K562 (cell line): ENCODE measurements around the gene SLC49A4. TPM values are rescaled to one million over a fixed set of nuclear protein-coding genes. Genes with fewer than 3 reads are reported as not detected.

Source experiments
- ATAC-seq: fragments of 200-7000 bp; cut with Tn5 transposase; 3 replicates; pipeline ENCODE4 v1.9.1; 2020; ENCODE audit warnings: moderate library complexity
- BruUV-seq: library from RNA; stranded (reverse); fragments of 400-500 nt; replicated peaks from 2 replicates; lab custom pipeline; 2021; lab: Mats Ljungman, UMichigan
- CTCF ChIA-PET: fragments of 300-600 bp; formaldehyde crosslinking; extraction: SDS; loops from one replicate; lab custom pipeline; 2021; ENCODE audit warnings: low intra/inter-chr PET ratio; lab: Yijun Ruan, JAX
- POLR2A ChIA-PET: fragments of 300-600, 350-650 bp; sonication (Branson Sonifier 250); formaldehyde crosslinking; extraction: SDS; loops from one replicate; lab custom pipeline; 2021; ENCODE audit warnings: antibody characterized with exemption, inconsistent platforms; lab: Yijun Ruan, JAX
- DNase-seq, 4 experiments: peaks; one replicate each; pipeline versions ENCODE4 v3.0.0 to v3.0.0-alpha.2; 2011 to 2018; ENCODE audit warnings: low spot score in 3 of 4, mixed read lengths in 3 of 4; ENCODE audit errors: extremely low read depth in 1 of 4
- FAIRE-seq: peaks from 2 replicates; lab custom pipeline; 2011; peaks lifted over from hg19 to GRCh38; lab: Jason Lieb, UNC
- H2AFZ ChIP-seq: 2 replicates; pipeline ENCODE4 v1.6.0; 2011; ENCODE audit warnings: low read depth, low read length, control low read depth, inconsistent platforms
- H3K27ac ChIP-seq: fragments of 200-600 bp; 3 replicates; pipeline ENCODE4 v1.8.0; 2011; ENCODE audit warnings: low read depth, mild to moderate bottlenecking, control low read depth, inconsistent platforms, low read length, moderate library complexity, mixed read lengths; ENCODE audit errors: extremely low read depth
- H3K27me3 ChIP-seq, 2 experiments: fragments of 300-600 bp in 1 of 2; 2 replicates in 1 of 2; 3 replicates in 1 of 2; pipeline versions ENCODE4 v1.6.0 to v1.8.0; 2011; ENCODE audit warnings: inconsistent platforms in 2 of 2, low read length in 2 of 2, mild to moderate bottlenecking in 1 of 2, mixed read lengths in 1 of 2, moderate library complexity in 1 of 2; ENCODE audit not compliant: control insufficient read depth in 2 of 2, insufficient read depth in 2 of 2
- H3K36me3 ChIP-seq: fragments of 300-600 bp; 3 replicates; pipeline ENCODE4 v1.8.0; 2011; ENCODE audit warnings: mild to moderate bottlenecking, low read length, inconsistent platforms; ENCODE audit not compliant: control insufficient read depth, insufficient read depth
- H3K4me1 ChIP-seq, 2 experiments: fragments of 200-600 bp in 1 of 2; replicated peaks in 1 of 2; 2 replicates in 1 of 2; 3 replicates in 1 of 2; pipeline versions ENCODE4 v1.5.1 to v1.8.0; 2011; ENCODE audit warnings: inconsistent platforms in 2 of 2, low read length in 2 of 2, mild to moderate bottlenecking in 1 of 2, mixed read lengths in 1 of 2, moderate library complexity in 1 of 2; ENCODE audit not compliant: control insufficient read depth in 2 of 2, insufficient read depth in 2 of 2
- H3K4me2 ChIP-seq: 2 replicates; pipeline ENCODE4 v1.6.1; 2011; ENCODE audit warnings: low read length, control low read depth, inconsistent platforms, mixed read lengths; ENCODE audit not compliant: insufficient read depth
- H3K4me3 ChIP-seq: fragments of 200-600 bp; sonication (generic), shearing (Covaris generic); 2 replicates; pipeline ENCODE4 v1.5.1; 2016; ENCODE audit warnings: control low read depth, inconsistent platforms
- H3K79me2 ChIP-seq: fragments of 200-600 bp; 3 replicates; pipeline ENCODE4 v1.8.0; 2011; ENCODE audit warnings: low read length, inconsistent platforms; ENCODE audit not compliant: control insufficient read depth, insufficient read depth
- H3K9ac ChIP-seq, 2 experiments: 2 replicates each; pipeline versions ENCODE4 v1.6.0 to v1.6.1; 2011; ENCODE audit warnings: low read depth in 2 of 2, low read length in 2 of 2, control low read depth in 1 of 2, inconsistent platforms in 1 of 2, mild to moderate bottlenecking in 1 of 2, mixed read lengths in 1 of 2; ENCODE audit not compliant: insufficient read depth in 1 of 2
- H3K9me1 ChIP-seq: one replicate; pipeline ENCODE4 v1.6.0; 2011; ENCODE audit warnings: inconsistent platforms, mild to moderate bottlenecking, low read length, moderate library complexity; ENCODE audit not compliant: control insufficient read depth, insufficient read depth
- H3K9me3 ChIP-seq: replicated peaks from 2 replicates; pipeline ENCODE4 v1.5.1; 2011; ENCODE audit warnings: low read depth, low read length, inconsistent platforms; ENCODE audit not compliant: control insufficient read depth, insufficient read depth
- H4K20me1 ChIP-seq: replicated peaks from 2 replicates; pipeline ENCODE4 v1.6.1; 2011; ENCODE audit warnings: low read length, inconsistent platforms, mixed read lengths; ENCODE audit not compliant: control insufficient read depth, insufficient read depth
- ADNP ChIP-seq: fragments of 200-800 bp; sonication (Bioruptor generic); IDR thresholded peaks from 2 replicates; pipeline ENCODE4 v1.6.1; 2016; ENCODE audit warnings: missing genetic modification characterization, missing compliant biosample characterization
- CBFB ChIP-seq: sonication (generic); formaldehyde crosslinking; IDR thresholded peaks from 2 replicates; pipeline ENCODE4 v1.4.0; 2020; ENCODE audit warnings: mild to moderate bottlenecking, missing genetic modification reagents
- E2F4 ChIP-seq: sonication (generic); formaldehyde crosslinking; IDR thresholded peaks from 2 replicates; pipeline ENCODE4 v1.8.0; 2022; ENCODE audit warnings: mild to moderate bottlenecking, low read depth, missing genetic modification reagents
- EP400 ChIP-seq: fragments of 450-650 bp; IDR thresholded peaks from 2 replicates; pipeline ENCODE4 v1.6.1; 2017; ENCODE audit warnings: antibody characterized with exemption, mild to moderate bottlenecking, moderate library complexity
- GABPA ChIP-seq: fragments of 200-800 bp; sonication (Bioruptor generic); conservative IDR thresholded peaks from 2 replicates; pipeline ENCODE4 v1.6.1; 2016; ENCODE audit warnings: low read depth, missing genetic modification characterization, missing compliant biosample characterization
- HDAC1 ChIP-seq, 2 experiments: fragments of 450-650 bp; IDR thresholded peaks; 2 replicates each; pipeline ENCODE4 v1.6.1; 2016 to 2017; ENCODE audit warnings: inconsistent platforms in 1 of 2, mild to moderate bottlenecking in 1 of 2, moderate library complexity in 1 of 2
- HDAC2 ChIP-seq: fragments of 450-650 bp; IDR thresholded peaks from 2 replicates; pipeline ENCODE4 v1.6.1; 2016; ENCODE audit warnings: mild to moderate bottlenecking
- HIVEP1 ChIP-seq: fragments of 250-450 bp; sonication (Bioruptor Pico); IDR thresholded peaks from 2 replicates; pipeline ENCODE4 v1.4.0; 2020; ENCODE audit warnings: mild to moderate bottlenecking
- MAFF ChIP-seq: IDR thresholded peaks from 2 replicates; pipeline ENCODE4 v1.6.1; 2012; ENCODE audit warnings: low read length, improper control_type of control experiment
- MAFK ChIP-seq: IDR thresholded peaks from 2 replicates; pipeline ENCODE4 v1.6.1; 2011; ENCODE audit warnings: low read length, improper control_type of control experiment
- MBD2 ChIP-seq: sonication (generic); IDR thresholded peaks from 2 replicates; pipeline ENCODE4 v1.6.1; 2016; ENCODE audit warnings: low read depth, borderline replicate concordance
- MTF1 ChIP-seq: fragments of 250-450 bp; sonication (Bioruptor Pico); IDR thresholded peaks from 2 replicates; pipeline ENCODE4 v1.9.0; 2021; ENCODE audit warnings: moderate library complexity, mild to moderate bottlenecking, inconsistent platforms, borderline replicate concordance
- MXI1 ChIP-seq: IDR thresholded peaks from 2 replicates; pipeline ENCODE4 v1.6.1; 2011; ENCODE audit warnings: low read depth, mild to moderate bottlenecking, improper control_type of control experiment, low read length
- RFX1 ChIP-seq: fragments of 450-650 bp; IDR thresholded peaks from 2 replicates; pipeline ENCODE4 v1.6.1; 2016; ENCODE audit warnings: mild to moderate bottlenecking, moderate library complexity
- ZNF316 ChIP-seq: fragments of 450-650 bp; IDR thresholded peaks from 2 replicates; pipeline ENCODE4 v1.6.1; 2016
- ZNF507 ChIP-seq: conservative IDR thresholded peaks from 2 replicates; pipeline ENCODE4 v1.6.1; 2017; ENCODE audit warnings: missing genetic modification characterization, missing compliant biosample characterization
- ZSCAN32 ChIP-seq: fragments of 450-650 bp; formaldehyde crosslinking; IDR thresholded peaks from 2 replicates; pipeline ENCODE4 v1.4.0; 2020; ENCODE audit warnings: mild to moderate bottlenecking, moderate library complexity
- WGBS: fragments of 100-300 bp; shearing (Covaris generic); methylation state at CpG from one replicate; pipeline ENCODE4 v1.1.6; 2016; ENCODE audit warnings: low coverage, mixed read lengths; ENCODE audit not compliant: insufficient coverage; ENCODE audit errors: missing lambda C conversion rate; 5-methylcytosine and 5-hydroxymethylcytosine counted together
- in situ Hi-C: fragments of 300-500 bp; cut with MboI; formaldehyde crosslinking; loops from 4 replicates; pipeline ENCODE4 v1.15.0; 2018; ENCODE audit warnings: inconsistent platforms, mixed read lengths
- intact Hi-C: fragments of 100-400 bp; cut with micrococcal nuclease; formaldehyde crosslinking; loops from 2 replicates; pipeline ENCODE4 v1.14.2; 2022
- polyA plus RNA-seq, 8 experiments: library from polyadenylated mRNA; depleted of rRNA in 4 of 8; stranded (reverse) in 5 of 8; unstranded in 3 of 8; fragments of >200 nt; fragmentation: Nextera tagmentation in 2 of 8; fragmentation: Illumina TruSeq in 1 of 8; extraction: Ambion mirVana in 2 of 8; extraction: Trizol in 1 of 8; gene quantifications; 2 replicates each; pipeline versions ENCODE4 v1.2.1 to v1.2.3, GENCODE V29; 2011 to 2014; ENCODE audit warnings: inconsistent platforms in 1 of 8, missing spikeins in 1 of 8
- total RNA-seq, 7 experiments: library from RNA; depleted of rRNA in 6 of 7; stranded (reverse); fragments of >200 nt in 6 of 7; fragmentation: Illumina TruSeq in 2 of 7; extraction: Trizol in 2 of 7; gene quantifications; 2 replicates each; pipeline versions ENCODE4 v1.2.1 to v1.2.3, GENCODE V29; 2011 to 2021; ENCODE audit warnings: low replicate concordance in 1 of 7
- TF ChIP-seq, protein P1 (sequence below): fragments of 250-450 bp; sonication (Bioruptor Pico); IDR thresholded peaks from 2 replicates; pipeline ENCODE4 v1.4.0; 2020; ENCODE audit warnings: borderline replicate concordance

SLC49A4 gene
- total and polyA plus RNA-seq, 9 of the 15 experiments (the other 6 are each of a cell fraction or from before 2014, with no cell fraction given), result 0.15 to 1.3 (median 0.83) TPM

DNA sequence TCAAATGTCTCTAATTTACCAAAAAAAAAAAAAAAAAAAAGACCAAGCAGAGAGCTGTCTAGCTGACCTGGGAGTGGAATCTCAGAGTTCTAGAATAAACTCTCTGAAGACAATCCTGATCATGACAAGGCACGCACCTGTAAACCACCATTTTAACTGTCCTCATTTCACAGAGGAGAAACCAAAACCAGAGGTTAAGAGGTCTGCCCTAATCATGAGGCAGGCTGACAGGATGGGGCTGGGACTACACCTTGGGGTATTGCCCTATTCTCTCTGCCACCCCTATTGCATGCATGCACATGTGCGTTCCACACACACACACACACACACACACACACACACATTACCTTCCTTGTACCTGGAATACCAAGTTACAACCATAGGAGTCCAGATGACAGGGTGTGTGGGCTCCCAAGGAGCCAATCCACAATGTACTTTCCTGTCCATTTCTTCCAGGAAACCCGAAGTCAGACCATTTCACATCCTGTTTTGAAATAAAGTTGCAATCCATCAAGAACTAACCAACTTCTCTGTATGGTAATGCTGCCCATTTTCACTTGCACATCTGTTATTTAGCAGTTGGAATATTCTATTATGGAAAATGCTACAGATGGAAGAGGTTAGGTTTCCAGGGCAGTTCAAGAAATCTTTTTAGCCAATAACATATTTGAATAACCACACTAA lies 35.9 kb upstream of the SLC49A4 start (continued):
- no peak for TF ChIP-seq ZSCAN32 (CRISPR knock-in tag)
- TF ChIP-seq MBD2, result no peak
- no peak for TF ChIP-seq RFX1
- no peak for TF ChIP-seq E2F4
- no peak for TF ChIP-seq HDAC2
- TF ChIP-seq, all 486 proteins: peak for 0

DNA sequence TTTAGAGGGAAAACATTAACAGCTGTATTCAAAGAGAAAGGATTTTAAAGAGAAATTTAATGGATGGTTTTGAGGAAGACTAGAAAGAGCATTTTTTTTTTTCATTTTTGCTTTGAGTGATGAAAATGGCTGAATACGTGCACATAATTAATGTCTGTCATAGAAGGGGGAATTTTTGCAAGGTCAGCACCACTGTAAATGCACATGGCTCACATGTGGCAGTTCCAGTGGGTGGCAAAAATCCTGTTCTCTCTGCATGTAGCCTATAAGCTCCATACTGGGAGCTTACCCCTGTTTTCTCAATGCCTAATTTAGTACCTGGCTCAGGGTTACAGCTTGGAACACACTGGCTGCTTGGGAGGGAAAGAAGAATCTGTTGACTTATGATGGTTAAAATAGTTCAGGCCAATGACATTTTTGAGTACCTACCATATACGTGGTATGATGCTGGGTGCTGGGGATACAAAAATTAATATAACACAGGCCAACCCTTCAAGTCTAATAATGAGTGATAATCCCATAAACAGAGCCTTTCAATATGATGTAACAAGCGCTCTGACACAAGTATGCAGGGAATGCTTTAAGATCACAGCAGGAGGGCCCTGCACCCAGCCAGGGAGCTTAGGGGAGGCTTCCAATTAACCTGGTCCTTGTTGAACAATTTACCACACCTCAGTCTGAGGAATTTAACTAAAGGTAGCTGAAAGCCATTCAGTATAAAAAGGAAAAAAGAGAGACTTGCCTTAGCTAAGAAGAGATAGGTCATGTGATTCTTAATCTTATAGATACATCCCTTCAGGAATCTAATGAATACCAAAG lies 34.2 kb upstream of the SLC49A4 start:
- Histone ChIP-seq H3K79me2 (no peaks in the 10 kb centered on the region), H3K4me2 (no peak overlapping the region), H3K27ac (no peak overlapping the region), H3K9ac (no peak overlapping the region), H3K4me1 (no peaks in the 10 kb centered on the region), H3K9me3 (no peaks in the 10 kb centered on the region), H3K36me3 (no peaks in the 10 kb centered on the region), H2AFZ (no peak overlapping the region), H4K20me1 (no peaks in the 10 kb centered on the region), H3K9me1 (no peaks in the 10 kb centered on the region), H3K4me3 (no peak overlapping the region), H3K27me3 (no peaks in the 10 kb centered on the region)
- CTCF ChIA-PET, result no interaction called here
- 78% methylated on average over 3 of the region's 3 CpGs for WGBS
- in situ Hi-C loops, result no loop called here
- no TSS peak for BruUV-seq
- no peak for DNase-seq
- no peak for FAIRE-seq
- intact Hi-C loops, result no loop called here
- ATAC-seq, result no peak
- POLR2A ChIA-PET, result no interaction called here
- TF ChIP-seq MAFK, result peak; percentile 72
- TF ChIP-seq MAFF, result peak; percentile 65
- TF ChIP-seq ADNP (tag), result no peak
- TF ChIP-seq MTF1 (CRISPR knock-in tag), result no peak
- no peak for TF ChIP-seq EP400
- no peak for TF ChIP-seq CBFB (CRISPR knock-in tag)
- peak; percentile 86 for TF ChIP-seq ZNF316
- TF ChIP-seq, protein P1, sequence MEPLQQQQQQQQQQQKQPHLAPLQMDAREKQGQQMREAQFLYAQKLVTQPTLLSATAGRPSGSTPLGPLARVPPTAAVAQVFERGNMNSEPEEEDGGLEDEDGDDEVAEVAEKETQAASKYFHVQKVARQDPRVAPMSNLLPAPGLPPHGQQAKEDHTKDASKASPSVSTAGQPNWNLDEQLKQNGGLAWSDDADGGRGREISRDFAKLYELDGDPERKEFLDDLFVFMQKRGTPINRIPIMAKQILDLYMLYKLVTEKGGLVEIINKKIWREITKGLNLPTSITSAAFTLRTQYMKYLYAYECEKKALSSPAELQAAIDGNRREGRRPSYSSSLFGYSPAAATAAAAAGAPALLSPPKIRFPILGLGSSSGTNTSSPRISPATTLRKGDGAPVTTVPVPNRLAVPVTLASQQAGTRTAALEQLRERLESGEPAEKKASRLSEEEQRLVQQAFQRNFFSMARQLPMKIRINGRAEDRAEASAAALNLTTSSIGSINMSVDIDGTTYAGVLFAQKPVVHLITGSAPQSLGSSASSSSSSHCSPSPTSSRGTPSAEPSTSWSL, result no peak
- no peak for TF ChIP-seq HIVEP1
- no peak for TF ChIP-seq HDAC1 (IDR thresholded peaks at IDR 0.05)
- TF ChIP-seq GABPA (tag), result no peak
- no peak for TF ChIP-seq MXI1
- TF ChIP-seq ZNF507 (tag), result no peak
